SK-N-SH (cell line): ENCODE data around the gene WDR82.

Experiments used
- POLR2AphosphoS5 ChIP-seq: IDR thresholded peaks from 2 replicates; pipeline ENCODE4 v1.6.1; 2012; ENCODE audit warnings: low read depth, low read length
- RCOR1 ChIP-seq: fragments of 150-350 bp; IDR thresholded peaks from 2 replicates; pipeline ENCODE4 v1.6.1; 2017; ENCODE audit warnings: antibody characterized with exemption, low read length
- TAF1 ChIP-seq: IDR thresholded peaks from 2 replicates; pipeline ENCODE4 v1.6.1; 2012; ENCODE audit warnings: low read depth, mild to moderate bottlenecking, low read length, moderate library complexity, borderline replicate concordance

DNA sequence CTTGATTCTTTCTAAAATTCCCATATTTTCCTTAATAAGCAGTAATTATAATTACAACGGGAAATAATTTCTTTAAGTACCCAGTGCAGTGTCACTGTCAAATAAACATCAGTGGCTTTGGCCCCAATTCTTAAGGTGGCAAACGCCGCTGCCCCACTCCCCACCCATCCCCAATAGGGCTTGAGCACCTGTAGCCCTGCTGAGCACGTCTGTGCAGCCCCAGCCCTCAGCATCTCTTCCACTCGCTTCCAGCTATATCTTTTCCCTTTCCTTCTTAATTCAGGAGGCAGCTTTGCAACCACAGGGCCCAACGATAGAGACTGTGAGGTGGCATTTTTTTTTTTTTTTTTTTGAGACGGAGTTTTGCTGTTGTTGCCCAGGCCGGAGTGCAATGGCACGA is 23.8 kb downstream of the WDR82 start:
- no peak for TF ChIP-seq POLR2AphosphoS5
- TF ChIP-seq TAF1: no peak
- TF ChIP-seq RCOR1: no peak
